Right lobe of liver (tissue), 6 donors: Measurements from ENCODE around the gene POSTN. TPM values are rescaled to one million over a fixed set of nuclear protein-coding genes. Genes with fewer than 3 reads are reported as not detected.

Source experiments
- ATAC-seq, 4 donors: fragments of 200-7000 bp; cut with Tn5 transposase; one replicate each; pipeline ENCODE4 v1.9.1; 2020; ENCODE audit warnings: mild to moderate bottlenecking in 4 of 4, moderate library complexity in 4 of 4
- DNase-seq, 3 donors: peaks; one replicate each; pipeline ENCODE4 v3.0.0-alpha.2; 2020
- H3K27ac ChIP-seq, 3 donors: fragments of 200-600 bp; one replicate each; pipeline ENCODE4 v1.8.0; 2022
- H3K27me3 ChIP-seq, 2 donors: fragments of 200-600 bp; one replicate each; pipeline ENCODE4 v1.8.0; 2022
- H3K36me3 ChIP-seq, 4 donors: fragments of 200-600 bp; sonication (generic) in 1 of 4; one replicate each; pipeline versions ENCODE4 v1.5.1 to v1.8.0; 2017 to 2022; ENCODE audit warnings: control low read depth in 1 of 4
- H3K4me1 ChIP-seq, 4 donors: fragments of 200-600 bp; sonication (generic) in 1 of 4; one replicate each; pipeline versions ENCODE4 v1.5.1 to v1.8.0; 2017 to 2022; ENCODE audit warnings: control low read depth in 1 of 4
- H3K4me3 ChIP-seq, 3 donors: fragments of 200-600 bp; one replicate each; pipeline ENCODE4 v1.8.0; 2022
- H3K9me3 ChIP-seq, 4 donors: fragments of 200-600 bp; sonication (generic) in 1 of 4; one replicate each; pipeline versions ENCODE4 v1.5.1 to v1.8.0; 2017 to 2022; ENCODE audit warnings: control low read depth in 1 of 4
- POLR2A ChIP-seq: fragments of 450-650 bp; IDR thresholded peaks from one replicate; pipeline ENCODE4 v1.6.1; 2017; ENCODE audit warnings: antibody characterized with exemption, mild to moderate bottlenecking
- WGBS: methylation state at CpG from one replicate; pipeline ENCODE4 v1.1.6; 2018; ENCODE audit warnings: low coverage, low lambda C conversion rate; ENCODE audit not compliant: insufficient coverage; ENCODE audit errors: missing lambda C conversion rate; 5-methylcytosine and 5-hydroxymethylcytosine counted together
- intact Hi-C, 2 donors: fragments of 100-400 bp; cut with DNase I; formaldehyde crosslinking; loops; one replicate each; pipeline versions ENCODE4 v1.11.2 to v1.14.1; 2022
- total RNA-seq, 6 experiments: library from RNA; depleted of rRNA in 2 of 6; stranded (reverse); fragments of >200 nt in 2 of 6; fragmentation: NEBNext Ultra II Directional in 3 of 6; extraction: Animal tissue kit (Norgen Biotek cat#: 25700) in 3 of 6; gene quantifications; one replicate each; pipeline versions ENCODE4 v1.1.0 to v1.2.4, GENCODE V29; 2016 to 2023
- TF ChIP-seq, protein P1 (sequence below), 4 donors: fragments of 200-600 bp in 3 of 4; fragments of 450-650 bp in 1 of 4; IDR thresholded peaks; one replicate each; pipeline versions ENCODE4 v1.5.1 to v1.8.0; 2016 to 2022; ENCODE audit warnings: antibody characterized with exemption in 4 of 4, mild to moderate bottlenecking in 2 of 4
- donor health status: DM: no; HTN: yes; CAD: no.
- donor health status: DM: no; HTN: no; CAD: no.
- donor health status: DM: no; HTN: no; CAD: no.
- donor health status: DM: no; HTN: yes; CAD: no.
- donor health status: DM: no; HTN: yes; CAD: no.

The POSTN gene
- total RNA-seq, 6 experiments from 2014 or later = 0.42 to 2.6 (median 0.64) TPM

GRCh38 chr13:37641391-37641790 lies 42.8 kb upstream of the POSTN start:
- intact Hi-C loops = no loop called here
- ATAC-seq (no peak), DNase-seq (no peak)
- no peaks in the 10 kb centered on the region for H3K4me1 ChIP-seq
- H3K36me3 ChIP-seq = no peaks in the 10 kb centered on the region
- no peak overlapping the region for H3K4me3 ChIP-seq
- no peaks in the 10 kb centered on the region for H3K9me3 ChIP-seq
- 82% methylated on average over 2 of the region's 2 CpGs for whole genome bisulfite sequencing
- no peak overlapping the region for H3K27ac ChIP-seq
- H3K27me3 ChIP-seq = no peaks in the 10 kb centered on the region
- TF ChIP-seq POLR2A = no peak
- TF ChIP-seq, protein P1, sequence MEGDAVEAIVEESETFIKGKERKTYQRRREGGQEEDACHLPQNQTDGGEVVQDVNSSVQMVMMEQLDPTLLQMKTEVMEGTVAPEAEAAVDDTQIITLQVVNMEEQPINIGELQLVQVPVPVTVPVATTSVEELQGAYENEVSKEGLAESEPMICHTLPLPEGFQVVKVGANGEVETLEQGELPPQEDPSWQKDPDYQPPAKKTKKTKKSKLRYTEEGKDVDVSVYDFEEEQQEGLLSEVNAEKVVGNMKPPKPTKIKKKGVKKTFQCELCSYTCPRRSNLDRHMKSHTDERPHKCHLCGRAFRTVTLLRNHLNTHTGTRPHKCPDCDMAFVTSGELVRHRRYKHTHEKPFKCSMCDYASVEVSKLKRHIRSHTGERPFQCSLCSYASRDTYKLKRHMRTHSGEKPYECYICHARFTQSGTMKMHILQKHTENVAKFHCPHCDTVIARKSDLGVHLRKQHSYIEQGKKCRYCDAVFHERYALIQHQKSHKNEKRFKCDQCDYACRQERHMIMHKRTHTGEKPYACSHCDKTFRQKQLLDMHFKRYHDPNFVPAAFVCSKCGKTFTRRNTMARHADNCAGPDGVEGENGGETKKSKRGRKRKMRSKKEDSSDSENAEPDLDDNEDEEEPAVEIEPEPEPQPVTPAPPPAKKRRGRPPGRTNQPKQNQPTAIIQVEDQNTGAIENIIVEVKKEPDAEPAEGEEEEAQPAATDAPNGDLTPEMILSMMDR (IDR thresholded peaks at IDR 0.05) = no peak

DNA sequence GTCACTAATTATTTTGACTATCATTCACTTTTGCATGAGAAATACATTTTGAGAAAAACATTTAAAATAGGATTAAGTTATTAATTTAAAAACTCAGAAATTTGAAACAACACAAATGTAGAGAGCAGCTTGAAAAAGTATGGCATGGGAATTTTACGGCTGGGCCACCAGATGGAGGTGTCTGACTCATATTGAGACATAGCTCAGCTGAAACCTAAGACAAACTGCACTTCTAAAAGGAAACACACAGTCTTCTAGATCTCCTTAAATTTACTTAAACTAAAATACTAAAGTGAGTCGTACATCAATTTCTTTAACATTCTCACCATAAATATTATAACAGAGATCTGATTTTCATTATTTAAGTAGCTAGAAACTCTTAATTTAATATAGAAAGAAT lies 41.9 kb upstream of the POSTN start:
- DNase-seq = peak in 1 of 3 donors; percentile 16
- TF ChIP-seq POLR2A = no peak
- TF ChIP-seq, protein P1 (IDR thresholded peaks at IDR 0.05) = peak; percentile 26 to 53 (median 39)
- Histone ChIP-seq H3K36me3 (no peaks in the 10 kb centered on the region), H3K4me3 (no peak overlapping the region), H3K4me1 (no peaks in the 10 kb centered on the region), H3K9me3 (no peaks in the 10 kb centered on the region), H3K27ac (no peak overlapping the region), H3K27me3 (no peaks in the 10 kb centered on the region)
- intact Hi-C loops = no loop called here
- ATAC-seq = peak in 2 of 4 donors; percentile 65 to 81
- whole genome bisulfite sequencing = 13% methylated on average over 2 of the region's 2 CpGs

DNA sequence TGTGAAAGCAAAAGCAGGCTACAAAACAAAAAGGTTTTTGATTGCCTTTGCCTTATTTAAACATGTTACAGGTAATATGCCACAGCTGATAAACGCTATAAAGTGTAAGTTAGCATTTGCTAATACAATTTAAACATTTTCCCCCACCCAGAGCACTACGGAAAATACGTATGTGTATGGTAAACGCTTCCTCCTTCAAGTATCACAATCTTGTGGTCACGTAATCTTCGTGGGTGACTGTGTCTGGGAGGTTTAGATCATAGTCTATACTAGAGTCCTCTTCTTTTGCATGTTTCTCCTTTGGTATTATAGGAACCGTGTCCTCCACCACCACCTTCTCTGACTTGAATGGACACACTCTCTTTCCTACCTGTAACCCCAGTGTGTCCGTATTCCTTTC lies 38.1 kb upstream of the POSTN start:
- no peaks in the 10 kb centered on the region for H3K4me1 ChIP-seq
- no peak for ATAC-seq

GRCh38 chr13:37632294-37632693 lies 33.7 kb upstream of the POSTN start:
- ATAC-seq (no peak), DNase-seq (no peak)
- WGBS = 51% methylated on average over 5 of the region's 5 CpGs
- intact Hi-C loops = no loop called here
- TF ChIP-seq, protein P1 (IDR thresholded peaks at IDR 0.05) = no peak
- TF ChIP-seq POLR2A = no peak
- no peaks in the 10 kb centered on the region for H3K9me3 ChIP-seq
- no peaks in the 10 kb centered on the region for H3K4me1 ChIP-seq
- H3K27me3 ChIP-seq = no peaks in the 10 kb centered on the region
- no peak overlapping the region for H3K27ac ChIP-seq
- H3K4me3 ChIP-seq = no peak overlapping the region
- no peaks in the 10 kb centered on the region for H3K36me3 ChIP-seq

More for the DNA sequence above, 38.1 kb upstream of the POSTN start:
- TF ChIP-seq, protein P1 (IDR thresholded peaks at IDR 0.05) = no peak
- TF ChIP-seq POLR2A = no peak
- intact Hi-C loops = no loop called here
- Histone ChIP-seq H3K4me3 (no peak overlapping the region), H3K9me3 (no peaks in the 10 kb centered on the region), H3K27ac (no peak overlapping the region), H3K36me3 (no peaks in the 10 kb centered on the region), H3K27me3 (no peaks in the 10 kb centered on the region)
- 32% methylated on average over 7 of the region's 8 CpGs for WGBS
- no peak for DNase-seq

DNA sequence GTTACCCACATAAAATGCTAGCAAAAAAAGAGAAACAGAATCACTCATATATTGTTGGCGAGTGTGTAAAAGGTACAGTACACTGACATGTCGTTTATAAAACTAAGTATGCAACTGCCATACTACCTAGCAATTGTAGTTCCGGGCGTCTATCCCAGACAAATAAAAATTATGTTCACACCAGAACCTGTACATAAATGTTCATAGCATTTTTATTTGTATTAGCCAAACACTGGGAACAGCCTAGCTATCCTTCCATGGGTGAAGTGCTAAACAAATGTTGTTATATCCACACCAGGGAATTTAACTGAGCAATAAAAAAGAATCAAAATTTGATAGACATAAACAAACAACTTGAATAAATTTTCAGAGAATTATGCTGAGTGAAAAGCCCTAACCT lies 28.9 kb upstream of the POSTN start:
- Histone ChIP-seq H3K4me3 (no peak overlapping the region), H3K27me3 (no peaks in the 10 kb centered on the region), H3K36me3 (no peaks in the 10 kb centered on the region), H3K27ac (no peak overlapping the region), H3K9me3 (no peaks in the 10 kb centered on the region), H3K4me1 (no peaks in the 10 kb centered on the region)
- no peak for DNase-seq
- TF ChIP-seq, protein P1 (IDR thresholded peaks at IDR 0.05) = no peak
- TF ChIP-seq POLR2A = no peak
- intact Hi-C loops = no loop called here
- no peak for ATAC-seq
- WGBS = 53% methylated on average over 4 of the region's 4 CpGs
